PC-3 (cell line): ENCODE data around the gene EPM2A. TPM values are rescaled to one million over a fixed set of nuclear protein-coding genes. Genes with fewer than 3 reads are reported as not detected.

Experiments used
- ATAC-seq: fragments of 200-7000 bp; cut with Tn5 transposase; 2 replicates; pipeline ENCODE4 v1.9.1; 2020; ENCODE audit warnings: mild to moderate bottlenecking, moderate library complexity
- BruUV-seq: library from RNA; stranded (reverse); fragments of 400-500 nt; replicated peaks from 2 replicates; lab custom pipeline; 2021; lab: Mats Ljungman, UMichigan
- CTCF ChIA-PET: fragments of 300-600 bp; sonication (Branson Sonifier 250); formaldehyde crosslinking; loops from one replicate; lab custom pipeline; 2022; ENCODE audit warnings: antibody characterized with exemption; lab: Charles Lee
- POLR2A ChIA-PET: fragments of 300-600 bp; sonication (Branson Sonifier 250); formaldehyde crosslinking; loops from one replicate; lab custom pipeline; 2022; ENCODE audit warnings: antibody characterized with exemption; ENCODE audit not compliant: unreplicated experiment; lab: Charles Lee
- DNase-seq: peaks from one replicate; pipeline ENCODE4 v3.0.0-alpha.2; 2015
- H2AFZ ChIP-seq: fragments of 300-600 bp; sonication (generic); 2 replicates; pipeline ENCODE4 v1.6.0; 2016; ENCODE audit warnings: antibody characterized with exemption, low read length
- H3F3A ChIP-seq: fragments of 300-600 bp; sonication (generic); one replicate; pipeline ENCODE4 v1.6.0; 2017; ENCODE audit warnings: antibody characterized with exemption, low read length, control low read depth, mild to moderate bottlenecking; ENCODE audit not compliant: unreplicated experiment
- H3K27ac ChIP-seq: fragments of 300-600 bp; sonication (generic); 2 replicates; pipeline ENCODE4 v1.5.1; 2016; ENCODE audit warnings: mild to moderate bottlenecking, low read length
- H3K27me3 ChIP-seq: fragments of 300-600 bp; sonication (generic); 2 replicates; pipeline ENCODE4 v1.6.1; 2016; ENCODE audit warnings: low read length, mixed read lengths
- H3K36me3 ChIP-seq: fragments of 300-600 bp; sonication (generic); 2 replicates; pipeline ENCODE4 v1.6.1; 2016; ENCODE audit warnings: low read depth, mixed run types, low read length, mixed read lengths
- H3K4me1 ChIP-seq: fragments of 300-600 bp; sonication (generic); 2 replicates; pipeline ENCODE4 v1.5.1; 2016; ENCODE audit warnings: low read length; ENCODE audit not compliant: insufficient read depth
- H3K4me2 ChIP-seq: fragments of 300-600 bp; sonication (generic); 2 replicates; pipeline ENCODE4 v1.6.0; 2016; ENCODE audit warnings: low read length
- H3K4me3 ChIP-seq: fragments of 300-600 bp; sonication (generic); 2 replicates; pipeline ENCODE4 v1.5.1; 2016; ENCODE audit warnings: mild to moderate bottlenecking, low read length, mixed read lengths
- H3K79me2 ChIP-seq: fragments of 300-600 bp; sonication (generic); 2 replicates; pipeline ENCODE4 v1.6.1; 2017; ENCODE audit warnings: low read length, mixed read lengths
- H3K9ac ChIP-seq: fragments of 300-600 bp; sonication (generic); 2 replicates; pipeline ENCODE4 v1.6.0; 2016; ENCODE audit warnings: mild to moderate bottlenecking, low read length
- H3K9me2 ChIP-seq: fragments of 300-600 bp; sonication (generic); replicated peaks from 2 replicates; pipeline ENCODE4 v1.6.1; 2016; ENCODE audit warnings: mixed run types, low read length, mixed read lengths
- H3K9me3 ChIP-seq: fragments of 300-600 bp; sonication (generic); 2 replicates; pipeline ENCODE4 v1.6.1; 2016; ENCODE audit warnings: low read length, mixed read lengths
- H4K20me1 ChIP-seq: fragments of 300-600 bp; sonication (generic); 2 replicates; pipeline ENCODE4 v1.6.1; 2016; ENCODE audit warnings: low read length, mixed read lengths
- CTCF ChIP-seq: fragments of 300-600 bp; sonication (generic); conservative IDR thresholded peaks from 2 replicates; pipeline ENCODE4 v1.5.1; 2017; ENCODE audit warnings: antibody characterized with exemption, low read depth, mild to moderate bottlenecking, low read length
- EZH2 ChIP-seq: fragments of 300-600 bp; sonication (generic); IDR thresholded peaks from one replicate; pipeline ENCODE4 v1.6.1; 2017; ENCODE audit warnings: antibody characterized with exemption, mild to moderate bottlenecking, low read length; ENCODE audit not compliant: unreplicated experiment
- EZH2phosphoT487 ChIP-seq: fragments of 300-600 bp; sonication (generic); IDR thresholded peaks from 2 replicates; pipeline ENCODE4 v1.6.1; 2018; ENCODE audit warnings: mild to moderate bottlenecking, antibody characterized with exemption, low read length, borderline replicate concordance
- intact Hi-C: fragments of 100-400 bp; cut with micrococcal nuclease; formaldehyde crosslinking; loops from 2 replicates; pipeline ENCODE4 v1.9.0; 2023
- total RNA-seq: library from RNA; depleted of rRNA; stranded (reverse); fragments of >200 nt; gene quantifications from 2 replicates; pipeline ENCODE4 v1.2.3, GENCODE V29; 2014

The EPM2A gene
- total RNA-seq, 1 experiment from 2014 or later, result 2.9 TPM

GRCh38 chr6:145660676-145661075 is 74.6 kb downstream of the EPM2A start:
- intact Hi-C loops, result no loop called here
- no peak overlapping the region for H3K4me2 ChIP-seq
- no peaks in the 10 kb centered on the region for H3K79me2 ChIP-seq
- no peaks in the 10 kb centered on the region for H3K4me1 ChIP-seq
- ChIA-PET POLR2A (no interaction called here), CTCF (no interaction called here)
- BruUV-seq, result no TSS peak
- no peaks in the 10 kb centered on the region for H3K9me3 ChIP-seq
- no peaks in the 10 kb centered on the region for H3K9me2 ChIP-seq
- DNase-seq (no peak), ATAC-seq (no peak)
- H3K9ac ChIP-seq, result no peak overlapping the region
- no peak overlapping the region for H3K4me3 ChIP-seq
- H2AFZ ChIP-seq, result no peak overlapping the region
- no peaks in the 10 kb centered on the region for H4K20me1 ChIP-seq
- no peak overlapping the region for H3K27ac ChIP-seq
- H3K27me3 ChIP-seq, result no peaks in the 10 kb centered on the region
- H3F3A ChIP-seq, result no peaks in the 10 kb centered on the region
- TF ChIP-seq EZH2 (no peak), EZH2phosphoT487 (no peak), CTCF (no peak)
- H3K36me3 ChIP-seq, result no peaks in the 10 kb centered on the region

GRCh38 chr6:145656128-145656527 is 79.2 kb downstream of the EPM2A start:
- Histone ChIP-seq H3F3A (no peaks in the 10 kb centered on the region), H2AFZ (no peak overlapping the region), H3K9me2 (no peaks in the 10 kb centered on the region), H3K79me2 (no peaks in the 10 kb centered on the region), H3K9ac (no peak overlapping the region), H4K20me1 (no peaks in the 10 kb centered on the region), H3K4me1 (no peaks in the 10 kb centered on the region), H3K36me3 (no peaks in the 10 kb centered on the region), H3K4me2 (no peak overlapping the region), H3K9me3 (no peaks in the 10 kb centered on the region), H3K27ac (no peak overlapping the region), H3K4me3 (no peak overlapping the region), H3K27me3 (no peaks in the 10 kb centered on the region)
- ChIA-PET POLR2A (no interaction called here), CTCF (no interaction called here)
- BruUV-seq, result no TSS peak
- intact Hi-C loops, result no loop called here
- ATAC-seq, result no peak
- DNase-seq, result no peak
- TF ChIP-seq EZH2phosphoT487 (no peak), CTCF (no peak), EZH2 (no peak)

- TF ChIP-seq EZH2 (no peak), EZH2phosphoT487 (no peak), CTCF (no peak)
- Histone ChIP-seq H3K9me2 (no peaks in the 10 kb centered on the region), H3K9ac (no peak overlapping the region), H3K4me2 (no peak overlapping the region), H3K4me1 (no peaks in the 10 kb centered on the region), H3K79me2 (no peaks in the 10 kb centered on the region), H3K36me3 (no peaks in the 10 kb centered on the region), H3K27me3 (no peaks in the 10 kb centered on the region), H3F3A (no peaks in the 10 kb centered on the region), H3K27ac (no peak overlapping the region), H3K4me3 (no peak overlapping the region), H4K20me1 (no peaks in the 10 kb centered on the region), H2AFZ (no peak overlapping the region), H3K9me3 (no peaks in the 10 kb centered on the region)
- no peak for DNase-seq
- POLR2A ChIA-PET, result no interaction called here
- CTCF ChIA-PET, result no interaction called here
- ATAC-seq, result no peak
- no TSS peak for BruUV-seq
- intact Hi-C loops, result no loop called here
These were observed 82.7 kb downstream of the EPM2A start for GRCh38 chr6:145652572-145652971.
